IMR-90 (cell line): Measurements from ENCODE around the gene ESRRG. TPM values are rescaled to one million over a fixed set of nuclear protein-coding genes. Genes with fewer than 3 reads are reported as not detected.

Source experiments
- ATAC-seq: fragments of 200-7000 bp; cut with Tn5 transposase; 2 replicates; pipeline ENCODE4 v1.9.1; 2020; ENCODE audit warnings: low read depth, mild to moderate bottlenecking, moderate library complexity
- BruUV-seq: library from RNA; stranded (reverse); fragments of 400-500 nt; replicated peaks from 2 replicates; lab custom pipeline; 2021; lab: Mats Ljungman, UMichigan
- CTCF ChIA-PET: fragments of 300-600 bp; formaldehyde crosslinking; extraction: SDS; loops from one replicate; lab custom pipeline; 2021; ENCODE audit warnings: antibody characterized with exemption; lab: Yijun Ruan, JAX
- POLR2A ChIA-PET: fragments of 300-600 bp; sonication (Branson Sonifier 250); formaldehyde crosslinking; loops from one replicate; lab custom pipeline; 2022; ENCODE audit warnings: antibody characterized with exemption; ENCODE audit not compliant: unreplicated experiment; lab: Charles Lee
- DNase-seq: peaks from one replicate; pipeline ENCODE4 v3.0.0; 2013
- H2AFZ ChIP-seq: replicated peaks from 2 replicates; pipeline ENCODE3; 2013; ENCODE audit warnings: low read length, mild to moderate bottlenecking; ENCODE audit not compliant: poor library complexity
- H2AK5ac ChIP-seq: 2 replicates; pipeline ENCODE4 v1.6.1; 2013; ENCODE audit warnings: low read depth, low read length, inconsistent platforms
- H2AK9ac ChIP-seq: replicated peaks from 2 replicates; pipeline ENCODE3; 2013; ENCODE audit warnings: mild to moderate bottlenecking, low read depth, low read length, moderate library complexity; ENCODE audit not compliant: poor library complexity
- H2BK120ac ChIP-seq: 2 replicates; pipeline ENCODE4 v1.6.1; 2013; ENCODE audit warnings: low read depth, low read length, inconsistent platforms
- H2BK15ac ChIP-seq: 3 replicates; pipeline ENCODE4 v1.6.1; 2013; ENCODE audit warnings: low read depth, low read length, inconsistent platforms
- H2BK20ac ChIP-seq: 2 replicates; pipeline ENCODE4 v1.6.1; 2013; ENCODE audit warnings: low read depth, mild to moderate bottlenecking, inconsistent platforms, low read length, moderate library complexity
- H2BK5ac ChIP-seq: 2 replicates; pipeline ENCODE4 v1.6.1; 2013; ENCODE audit warnings: mild to moderate bottlenecking, low read depth, low read length, inconsistent platforms; ENCODE audit not compliant: poor library complexity, severe bottlenecking
- H3K14ac ChIP-seq: replicated peaks from 2 replicates; pipeline ENCODE4 v1.6.1; 2013; ENCODE audit warnings: low read depth, low read length, inconsistent platforms
- H3K18ac ChIP-seq: 2 replicates; pipeline ENCODE4 v1.6.1; 2013; ENCODE audit warnings: low read depth, low read length, control low read depth
- H3K23ac ChIP-seq: 2 replicates; pipeline ENCODE4 v1.6.1; 2013; ENCODE audit warnings: low read depth, low read length, inconsistent platforms
- H3K27ac ChIP-seq: 2 replicates; pipeline ENCODE4 v1.5.1; 2013; ENCODE audit warnings: mild to moderate bottlenecking, control low read depth, low read length; ENCODE audit not compliant: insufficient read depth
- H3K27me3 ChIP-seq: 2 replicates; pipeline ENCODE4 v1.6.1; 2013; ENCODE audit warnings: low read length; ENCODE audit not compliant: control insufficient read depth, insufficient read depth
- H3K36me3 ChIP-seq: 2 replicates; pipeline ENCODE4 v1.6.1; 2013; ENCODE audit warnings: low read length, mixed read lengths; ENCODE audit not compliant: control insufficient read depth, insufficient read depth
- H3K4ac ChIP-seq: 2 replicates; pipeline ENCODE4 v1.6.1; 2013; ENCODE audit warnings: low read depth, low read length, inconsistent platforms
- H3K4me1 ChIP-seq: 2 replicates; pipeline ENCODE4 v1.6.1; 2013; ENCODE audit warnings: low read length, mixed read lengths; ENCODE audit not compliant: control insufficient read depth, insufficient read depth
- H3K4me2 ChIP-seq: 2 replicates; pipeline ENCODE4 v1.6.1; 2013; ENCODE audit warnings: low read depth, mild to moderate bottlenecking, control low read depth, low read length, moderate library complexity
- H3K4me3 ChIP-seq: 2 replicates; pipeline ENCODE4 v1.5.1; 2013; ENCODE audit warnings: low read depth, mild to moderate bottlenecking, control low read depth, low read length, moderate library complexity; ENCODE audit not compliant: insufficient read depth
- H3K56ac ChIP-seq: 2 replicates; pipeline ENCODE4 v1.6.1; 2013; ENCODE audit warnings: low read length, inconsistent platforms; ENCODE audit not compliant: insufficient read depth; ENCODE audit errors: extremely low read depth
- H3K79me1 ChIP-seq, 2 experiments: 2 replicates each; pipeline ENCODE4 v1.6.1; 2013; ENCODE audit warnings: low read length in 2 of 2, inconsistent platforms in 1 of 2, low read depth in 1 of 2
- H3K9ac ChIP-seq: 2 replicates; pipeline ENCODE4 v1.6.1; 2013; ENCODE audit warnings: low read depth, low read length, control low read depth
- H3K9me1 ChIP-seq: 2 replicates; pipeline ENCODE4 v1.6.1; 2013; ENCODE audit warnings: low read length, inconsistent platforms; ENCODE audit not compliant: insufficient read depth
- H3K9me3 ChIP-seq: 2 replicates; pipeline ENCODE4 v1.6.1; 2013; ENCODE audit warnings: low read length; ENCODE audit not compliant: control insufficient read depth, insufficient read depth
- H4K20me1 ChIP-seq: 2 replicates; pipeline ENCODE4 v1.6.1; 2013; ENCODE audit warnings: low read length, inconsistent platforms; ENCODE audit not compliant: insufficient read depth
- H4K5ac ChIP-seq: 2 replicates; pipeline ENCODE4 v1.6.1; 2013; ENCODE audit warnings: mild to moderate bottlenecking, low read depth, low read length, control low read depth
- H4K8ac ChIP-seq, 2 experiments: 2 replicates each; pipeline ENCODE4 v1.6.1; 2013; ENCODE audit warnings: low read depth in 2 of 2, low read length in 2 of 2, control low read depth in 1 of 2, inconsistent platforms in 1 of 2
- H4K91ac ChIP-seq: 2 replicates; pipeline ENCODE4 v1.6.1; 2013; ENCODE audit warnings: low read depth, low read length, inconsistent platforms; ENCODE audit not compliant: insufficient read depth
- CEBPB ChIP-seq: IDR thresholded peaks from 2 replicates; pipeline ENCODE4 v1.6.1; 2012; ENCODE audit warnings: low read depth, low read length, improper control_type of control experiment
- CTCF ChIP-seq: conservative IDR thresholded peaks from 2 replicates; pipeline ENCODE4 v1.5.1; 2012; ENCODE audit warnings: mild to moderate bottlenecking, low read depth, low read length, improper control_type of control experiment
- FOS ChIP-seq: fragments of 150-350 bp; IDR thresholded peaks from 2 replicates; pipeline ENCODE4 v1.6.1; 2016; ENCODE audit warnings: low read depth, low read length
- MAZ ChIP-seq: IDR thresholded peaks from 2 replicates; pipeline ENCODE4 v1.6.1; 2012; ENCODE audit warnings: low read depth, mild to moderate bottlenecking, low read length, improper control_type of control experiment, moderate library complexity, borderline replicate concordance
- MXI1 ChIP-seq: IDR thresholded peaks from 2 replicates; pipeline ENCODE4 v1.6.1; 2012; ENCODE audit warnings: low read depth, mild to moderate bottlenecking, low read length, moderate library complexity, borderline replicate concordance
- RAD21 ChIP-seq: IDR thresholded peaks from 2 replicates; pipeline ENCODE4 v1.6.1; 2012; ENCODE audit warnings: low read length, improper control_type of control experiment
- WGBS, 2 experiments: methylation state at CpG; one replicate each; pipeline versions ENCODE4 v1.1.5 to v1.1.7; 2013; ENCODE audit warnings: missing lambda C conversion rate in 2 of 2; ENCODE audit not compliant: insufficient read length in 1 of 2; ENCODE audit errors: extremely low coverage in 2 of 2; 5-methylcytosine and 5-hydroxymethylcytosine counted together
- dilution Hi-C: fragments of 300-500 bp; cut with HindIII; formaldehyde crosslinking; loops from one replicate; pipeline ENCODE4 v1.14.3; 2018; ENCODE audit warnings: low sequenced_read_pairs; ENCODE audit not compliant: unreplicated experiment
- in situ Hi-C: fragments of 300-500 bp; cut with MboI; formaldehyde crosslinking; loops from 3 replicates; pipeline ENCODE4 v1.14.3; 2019; ENCODE audit warnings: low sequenced_read_pairs, inconsistent platforms, mixed read lengths
- intact Hi-C: fragments of 100-400 bp; cut with micrococcal nuclease; formaldehyde crosslinking; loops from 2 replicates; pipeline ENCODE4 v1.10.0; 2022
- polyA plus RNA-seq, 3 experiments: library from polyadenylated mRNA; depleted of rRNA; stranded (reverse); fragments of >200 nt; gene quantifications; 2 replicates each; pipeline ENCODE4 v1.2.3, GENCODE V29; 2012; ENCODE audit warnings: low replicate concordance in 1 of 3
- total RNA-seq: library from RNA; depleted of rRNA; stranded (reverse); fragments of >200 nt; gene quantifications from 2 replicates; pipeline ENCODE4 v1.2.3, GENCODE V29; 2012
- TF ChIP-seq, protein P1 (sequence below): fragments of 150-350 bp; IDR thresholded peaks from 2 replicates; pipeline ENCODE4 v1.6.1; 2017; ENCODE audit warnings: mild to moderate bottlenecking, antibody characterized with exemption, low read length, low read depth

Gene ESRRG
- total and polyA plus RNA-seq, 2 of the 4 experiments (the other 2 are of a cell fraction) = 0.17 to 0.54 TPM

GRCh38 chr1:216599851-216600250 is 123.4 kb downstream of the ESRRG start:
- H3K9me1 ChIP-seq = no peaks in the 10 kb centered on the region; the same call in 1 of the 2 replicates
- no peak overlapping the region for H3K9ac ChIP-seq
- peaks cover 4% of the 10 kb centered on the region for H3K4me1 ChIP-seq
- TF ChIP-seq CEBPB (no peak), RAD21 (no peak), MAZ (no peak), CTCF (no peak), FOS (no peak), MXI1 (no peak)
- TF ChIP-seq, protein P1, sequence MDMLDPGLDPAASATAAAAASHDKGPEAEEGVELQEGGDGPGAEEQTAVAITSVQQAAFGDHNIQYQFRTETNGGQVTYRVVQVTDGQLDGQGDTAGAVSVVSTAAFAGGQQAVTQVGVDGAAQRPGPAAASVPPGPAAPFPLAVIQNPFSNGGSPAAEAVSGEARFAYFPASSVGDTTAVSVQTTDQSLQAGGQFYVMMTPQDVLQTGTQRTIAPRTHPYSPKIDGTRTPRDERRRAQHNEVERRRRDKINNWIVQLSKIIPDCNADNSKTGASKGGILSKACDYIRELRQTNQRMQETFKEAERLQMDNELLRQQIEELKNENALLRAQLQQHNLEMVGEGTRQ = no peak
- H2AK9ac ChIP-seq = no peak overlapping the region
- no peak overlapping the region for H2BK5ac ChIP-seq
- H3K4me3 ChIP-seq = no peak overlapping the region
- intact Hi-C loops = loop anchor here (2.0 to 10.0 kb wide), 8 partner anchors 69 to 1575 kb away; partner anchors contain the start of gene ESRRG
- no peak for ATAC-seq
- H3K27ac ChIP-seq = no peak overlapping the region
- no peak overlapping the region for H4K91ac ChIP-seq
- H2BK20ac ChIP-seq = peak overlapping the region; percentile 12; the same call in 1 of the 2 replicates
- in situ Hi-C loops = no loop called here
- peak overlapping the region; percentile 41 to 46; a peak in 2 of 4 replicates for H4K8ac ChIP-seq
- H3K4me2 ChIP-seq = no peak overlapping the region
- DNase-seq = no peak
- ChIA-PET POLR2A (interaction anchor here (0.6 kb wide), 1 partner anchor 615 kb away, joined by 3 read pairs; no protein-coding TSS in a partner anchor), CTCF (no interaction called here)
- H4K5ac ChIP-seq = peak overlapping the region; percentile 37
- no peaks in the 10 kb centered on the region for H3K27me3 ChIP-seq
- H2BK120ac ChIP-seq = no peak overlapping the region; the same call in 1 of the 2 replicates
- H4K20me1 ChIP-seq = no peaks in the 10 kb centered on the region
- BruUV-seq = no TSS peak
- H3K56ac ChIP-seq = no peak overlapping the region
- H2AK5ac ChIP-seq = no peak overlapping the region
- dilution Hi-C loops = no loop called here
- no peak overlapping the region for H2AFZ ChIP-seq
- H2BK15ac ChIP-seq = no peak overlapping the region
- no CpG with 5 or more reads among the region's 6 CpGs for WGBS, 2 experiments
- H3K18ac ChIP-seq = no peak overlapping the region
- no peaks in the 10 kb centered on the region for H3K9me3 ChIP-seq
- no peak overlapping the region for H3K4ac ChIP-seq
- H3K23ac ChIP-seq = no peak overlapping the region
- H3K79me1 ChIP-seq = no peaks in the 10 kb centered on the region
- H3K14ac ChIP-seq = no peak overlapping the region
- H3K36me3 ChIP-seq = no peaks in the 10 kb centered on the region
